GM12865 (cell line): ENCODE results near the gene MCEMP1.

Experiments used
- DNase-seq: peaks from one replicate; pipeline ENCODE4 v3.0.0; 2010; ENCODE audit warnings: low read depth
- H3K4me3 ChIP-seq: 2 replicates; pipeline ENCODE4 v1.5.1; 2011; ENCODE audit warnings: mild to moderate bottlenecking, low read depth, low read length, control low read depth
- TF ChIP-seq, protein P1 (sequence below): IDR thresholded peaks from 2 replicates; pipeline ENCODE4 v1.5.1; 2011; ENCODE audit warnings: low read length, control low read depth, low read depth, inconsistent platforms; ENCODE audit not compliant: insufficient read depth; ENCODE audit errors: missing control alignments

Gene MCEMP1

DNA sequence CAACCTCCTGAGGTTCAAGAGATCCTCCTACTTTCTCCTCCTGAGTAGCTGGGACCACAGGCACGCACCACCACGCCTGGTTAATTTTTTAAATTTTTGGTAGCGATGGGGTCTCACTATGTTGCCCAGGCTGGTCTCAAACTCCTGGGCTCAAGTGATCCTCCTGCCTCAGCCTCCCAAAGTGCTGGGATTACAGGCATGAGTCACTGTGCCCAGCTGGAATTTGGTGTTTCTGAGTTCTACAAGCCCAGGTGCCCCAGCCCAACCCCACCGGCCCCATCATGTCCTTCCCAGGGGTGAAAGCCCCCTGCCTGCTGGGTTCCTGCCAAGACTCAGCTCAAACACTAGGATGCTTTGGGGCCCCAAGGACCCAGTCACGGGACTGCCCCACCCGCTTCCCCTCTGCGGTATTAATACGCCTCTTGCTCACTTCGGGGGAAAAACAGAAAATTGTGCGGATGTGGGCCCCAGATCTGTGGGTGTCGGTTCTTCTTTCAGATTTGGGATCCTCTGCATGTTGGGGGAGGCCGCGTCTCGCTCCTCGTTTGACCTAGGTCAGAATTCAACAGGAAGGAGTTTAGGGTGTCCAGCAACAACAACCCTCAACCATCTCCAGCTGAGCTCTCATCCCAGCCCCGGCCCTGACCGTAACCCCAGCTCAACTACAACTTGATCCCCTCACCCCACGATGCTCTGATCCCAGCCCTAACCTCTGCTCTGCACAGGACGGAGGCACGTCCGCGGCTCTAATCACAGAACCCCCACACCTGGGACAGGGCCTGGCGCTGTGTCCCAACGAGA, 28.7 kb downstream of the MCEMP1 start:
- DNase-seq: peak; percentile 97
- peak overlapping the region; percentile 10; the same call in 1 of the 2 replicates for H3K4me3 ChIP-seq
- TF ChIP-seq, protein P1, sequence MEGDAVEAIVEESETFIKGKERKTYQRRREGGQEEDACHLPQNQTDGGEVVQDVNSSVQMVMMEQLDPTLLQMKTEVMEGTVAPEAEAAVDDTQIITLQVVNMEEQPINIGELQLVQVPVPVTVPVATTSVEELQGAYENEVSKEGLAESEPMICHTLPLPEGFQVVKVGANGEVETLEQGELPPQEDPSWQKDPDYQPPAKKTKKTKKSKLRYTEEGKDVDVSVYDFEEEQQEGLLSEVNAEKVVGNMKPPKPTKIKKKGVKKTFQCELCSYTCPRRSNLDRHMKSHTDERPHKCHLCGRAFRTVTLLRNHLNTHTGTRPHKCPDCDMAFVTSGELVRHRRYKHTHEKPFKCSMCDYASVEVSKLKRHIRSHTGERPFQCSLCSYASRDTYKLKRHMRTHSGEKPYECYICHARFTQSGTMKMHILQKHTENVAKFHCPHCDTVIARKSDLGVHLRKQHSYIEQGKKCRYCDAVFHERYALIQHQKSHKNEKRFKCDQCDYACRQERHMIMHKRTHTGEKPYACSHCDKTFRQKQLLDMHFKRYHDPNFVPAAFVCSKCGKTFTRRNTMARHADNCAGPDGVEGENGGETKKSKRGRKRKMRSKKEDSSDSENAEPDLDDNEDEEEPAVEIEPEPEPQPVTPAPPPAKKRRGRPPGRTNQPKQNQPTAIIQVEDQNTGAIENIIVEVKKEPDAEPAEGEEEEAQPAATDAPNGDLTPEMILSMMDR: no peak

DNA sequence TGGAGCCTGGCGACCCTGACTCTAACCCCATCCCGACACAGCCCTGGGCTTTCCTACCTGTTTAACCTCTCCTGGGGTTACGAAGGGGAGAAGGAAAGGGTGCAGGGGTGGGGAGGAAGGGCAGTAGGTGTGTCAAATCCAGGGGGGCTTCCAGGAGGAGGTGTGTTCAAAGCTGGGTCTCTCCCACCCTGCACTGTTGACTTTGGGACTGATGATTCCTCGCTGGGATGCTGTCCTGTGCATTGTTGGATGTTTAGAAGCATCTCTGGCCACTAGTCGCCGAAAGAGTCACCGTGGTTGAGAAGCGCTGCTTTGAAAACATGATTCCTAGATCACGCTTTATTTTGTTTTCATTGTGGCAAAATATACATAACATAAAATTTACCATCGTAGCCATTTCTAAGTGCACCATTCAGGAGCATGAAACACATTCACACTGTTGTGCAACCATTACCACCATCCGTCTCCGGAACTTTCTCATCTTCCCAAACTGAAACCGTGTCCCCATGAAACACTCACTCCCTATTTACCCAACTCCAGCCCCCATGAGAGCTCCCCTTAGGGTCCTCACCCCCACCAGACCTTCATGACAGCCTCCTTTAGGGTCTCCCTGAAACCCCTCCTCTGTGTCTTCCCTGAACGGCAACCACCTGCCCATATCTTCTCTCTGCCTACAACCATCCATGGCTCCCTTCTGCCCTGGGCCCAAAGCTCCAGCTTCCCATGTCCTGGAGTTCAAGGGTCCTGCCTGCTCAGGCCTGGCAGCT, 29.5 kb downstream of the MCEMP1 start:
- TF ChIP-seq, protein P1: no peak
- H3K4me3 ChIP-seq: peak overlapping the region; percentile 10; the same call in 1 of the 2 replicates
- DNase-seq: no peak

DNA sequence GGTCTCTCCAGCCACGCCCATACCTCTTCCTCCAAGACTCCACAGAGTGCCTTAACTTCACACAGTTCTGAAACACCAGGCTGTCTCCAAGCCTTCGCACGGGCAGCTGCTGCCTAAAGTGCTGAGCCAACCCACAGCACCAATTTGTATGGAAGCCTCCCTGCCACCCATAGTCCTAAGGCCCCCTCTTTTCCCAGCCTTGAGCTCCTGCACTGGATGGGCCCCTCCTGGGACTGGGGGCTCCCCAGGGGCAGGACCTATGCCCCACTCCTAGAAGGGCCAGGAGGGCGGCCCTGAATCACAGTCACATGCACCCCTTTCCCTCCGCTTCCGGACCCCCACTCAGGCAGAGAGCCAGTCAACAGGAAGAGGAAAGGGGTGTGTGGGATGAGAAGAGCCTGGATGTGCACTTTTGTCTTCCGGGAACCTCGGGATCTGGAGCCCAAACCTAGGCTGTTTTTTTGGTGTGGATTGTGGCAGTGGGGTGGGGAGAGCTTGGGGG, 30.1 kb downstream of the MCEMP1 start:
- no peak overlapping the region for H3K4me3 ChIP-seq
- TF ChIP-seq, protein P1: no peak
- no peak for DNase-seq

DNA sequence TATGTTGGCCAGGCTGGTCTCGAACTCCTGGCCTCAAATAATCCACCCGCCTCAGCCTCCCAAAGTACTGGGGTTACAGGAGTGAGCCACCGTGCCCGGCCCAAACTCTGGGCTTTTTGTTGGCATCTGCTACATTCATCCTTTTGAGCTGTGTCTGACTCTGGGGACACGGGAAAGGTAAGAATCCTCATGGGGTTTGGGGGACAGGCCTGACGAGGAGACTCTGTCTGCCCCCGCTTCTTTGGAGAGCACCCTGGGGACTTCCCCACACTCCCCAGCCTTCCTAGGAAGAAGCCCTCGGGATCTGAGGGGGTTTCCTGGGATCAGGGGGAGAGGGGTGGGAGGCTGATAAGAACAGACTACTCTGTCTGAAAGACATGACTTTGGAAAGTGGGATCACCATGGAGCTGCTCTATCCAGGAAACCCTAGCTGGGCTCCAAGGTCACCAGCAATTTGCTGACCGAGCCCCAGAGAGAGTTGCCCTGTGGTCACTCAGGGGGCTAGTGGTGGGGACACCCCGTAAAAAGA, 33.1 kb downstream of the MCEMP1 start:
- no peak overlapping the region for H3K4me3 ChIP-seq
- TF ChIP-seq, protein P1: no peak
- no peak for DNase-seq

DNA sequence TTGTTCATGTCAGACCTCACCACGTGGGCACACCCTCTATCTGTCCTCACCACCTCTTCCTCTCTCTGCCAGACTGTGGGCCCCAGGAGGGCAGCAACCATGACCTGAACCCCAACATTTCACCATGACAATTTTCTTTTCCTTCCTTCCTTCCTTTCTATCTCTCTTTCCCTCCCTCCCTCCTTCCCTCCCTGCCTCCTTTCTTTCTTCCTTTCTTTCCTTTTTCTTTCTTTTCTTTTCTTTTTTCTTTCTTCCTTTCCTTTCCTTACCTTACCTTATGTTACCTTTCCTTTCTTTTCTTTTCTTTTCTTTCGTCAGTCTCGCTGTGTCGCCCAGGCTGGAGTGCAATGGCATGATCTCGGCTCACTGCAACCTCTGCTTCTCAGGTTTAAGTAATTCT, 33.7 kb downstream of the MCEMP1 start:
- DNase-seq: no peak
- no peak overlapping the region for H3K4me3 ChIP-seq
- TF ChIP-seq, protein P1: no peak

DNA sequence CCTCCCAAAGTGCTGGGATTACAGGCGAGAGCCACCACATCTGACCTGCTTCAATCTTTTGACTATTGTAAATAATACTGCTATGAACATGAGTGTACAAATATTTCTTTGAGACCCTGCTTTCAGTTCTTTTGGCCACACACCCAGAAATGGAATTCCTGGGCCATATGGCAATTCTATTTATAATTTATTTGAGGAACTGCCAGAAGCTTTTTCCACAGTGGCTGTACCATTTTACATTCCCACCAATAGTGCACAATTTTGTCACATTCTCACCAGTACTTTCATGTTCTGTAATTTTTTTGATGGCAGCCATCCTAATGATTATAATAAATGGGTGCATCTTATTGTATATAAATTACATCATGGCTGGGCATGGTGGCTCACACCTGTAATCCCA, 38.8 kb downstream of the MCEMP1 start:
- DNase-seq: no peak
- TF ChIP-seq, protein P1: no peak
- no peak overlapping the region for H3K4me3 ChIP-seq
